Hindlimb muscle (tissue), 1 donor: Measurements from ENCODE around the gene HEXIM2. TPM values are rescaled to one million over a fixed set of nuclear protein-coding genes. Genes with fewer than 3 reads are reported as not detected.
A peak's percentile ranks its signal among the peaks of the same experiment; 100 is the strongest.

Experiments used
- DNase-seq: peaks from one replicate; pipeline ENCODE4 v3.0.0-alpha.2; 2013
- polyA plus RNA-seq: library from polyadenylated mRNA; unstranded; fragments of 120-200 nt; gene quantifications from one replicate; pipeline ENCODE4 v1.2.1, GENCODE V29; 2013; ENCODE audit not compliant: insufficient read length

The HEXIM2 gene
- polyA plus RNA-seq, 1 donor, result 9.1 TPM

GRCh38 chr17:45145035-45145389, 16.7 kb upstream of the HEXIM2 start:
- no peak for DNase-seq

DNA sequence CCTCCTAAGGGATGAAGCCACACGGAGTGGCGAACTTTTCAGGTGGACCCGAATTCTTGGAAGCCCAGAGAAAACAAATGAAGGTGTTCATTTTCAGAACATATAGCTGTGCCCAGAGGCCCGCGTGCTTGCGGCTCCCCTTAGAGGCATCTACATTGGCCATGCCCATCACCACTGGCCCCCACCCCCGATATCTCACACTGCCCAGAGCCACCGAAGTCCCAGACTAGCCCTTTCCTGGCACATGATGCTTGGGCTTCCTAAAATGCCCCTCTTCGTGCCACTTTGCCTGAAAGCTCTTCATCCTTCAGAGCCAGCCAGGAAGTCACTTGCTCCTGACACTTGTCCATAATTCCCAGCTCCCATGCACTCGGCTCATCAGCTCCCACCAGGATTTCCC, 15.5 kb upstream of the HEXIM2 start:
- no peak for DNase-seq

GRCh38 chr17:45146592-45146889, 15.1 kb upstream of the HEXIM2 start:
- DNase-seq, result no peak

DNA sequence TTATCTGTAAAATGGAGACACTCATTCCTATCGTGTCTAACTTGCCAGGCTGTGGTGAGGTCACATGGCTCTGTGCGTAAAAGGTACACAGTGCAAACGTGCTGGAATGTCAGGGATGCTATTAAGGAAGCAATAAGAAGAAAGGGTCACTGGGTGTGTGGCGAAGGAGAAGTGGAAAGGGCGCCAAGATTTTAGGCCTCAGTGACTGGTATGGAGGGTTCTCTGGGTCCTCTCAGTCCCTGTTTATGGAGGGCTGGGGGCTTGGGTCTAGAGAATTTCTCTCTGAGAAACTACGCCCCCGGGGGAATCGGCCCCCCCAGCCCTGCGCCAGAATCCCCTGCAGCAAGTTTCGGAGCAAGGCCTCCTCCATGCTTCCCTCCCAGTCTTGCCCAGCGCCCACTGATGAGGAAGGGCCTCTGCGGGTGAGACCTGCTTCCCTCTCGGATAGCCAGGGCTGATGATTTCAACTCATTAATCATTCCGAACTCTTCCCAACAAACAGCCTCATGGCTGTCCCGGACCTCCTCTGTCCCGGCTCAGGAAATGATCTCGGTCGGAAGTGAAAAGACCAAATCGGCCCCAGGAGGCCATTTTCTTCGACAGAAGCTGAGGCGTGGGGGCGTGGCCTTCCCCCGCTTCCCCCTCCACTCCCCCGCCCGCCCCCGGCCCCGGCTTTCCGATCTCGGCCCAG, 14.6 kb upstream of the HEXIM2 start:
- peak; percentile 89 for DNase-seq

DNA sequence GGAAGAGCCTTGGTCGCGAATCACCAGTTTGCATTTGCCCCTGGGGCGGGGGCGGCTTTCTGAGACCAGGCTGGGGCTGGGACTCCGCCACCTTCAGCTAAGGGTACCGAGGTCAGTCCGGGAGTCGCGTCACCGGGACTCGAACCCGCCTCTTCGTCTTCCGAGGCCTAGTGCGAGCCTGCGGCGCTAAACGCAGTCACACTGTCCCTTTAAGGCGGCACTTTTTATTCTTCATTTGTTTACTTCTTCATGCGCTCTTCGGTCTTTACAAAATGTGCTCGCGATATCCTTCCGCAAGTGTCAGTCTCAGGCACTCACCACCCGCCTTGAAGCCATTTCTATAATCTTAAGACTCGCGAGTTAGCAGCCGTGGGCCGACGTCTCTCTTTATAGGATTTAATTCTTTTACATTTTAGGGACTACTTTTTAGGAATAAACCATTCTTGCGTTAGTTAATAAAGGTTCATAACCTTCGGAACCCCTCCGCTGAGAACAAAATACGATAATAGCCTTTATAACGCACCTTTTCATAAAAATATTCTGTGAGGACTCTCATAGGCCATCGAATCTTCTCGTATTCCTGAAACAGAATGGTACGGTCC, 14.0 kb upstream of the HEXIM2 start:
- peak; percentile 92 for DNase-seq

DNA sequence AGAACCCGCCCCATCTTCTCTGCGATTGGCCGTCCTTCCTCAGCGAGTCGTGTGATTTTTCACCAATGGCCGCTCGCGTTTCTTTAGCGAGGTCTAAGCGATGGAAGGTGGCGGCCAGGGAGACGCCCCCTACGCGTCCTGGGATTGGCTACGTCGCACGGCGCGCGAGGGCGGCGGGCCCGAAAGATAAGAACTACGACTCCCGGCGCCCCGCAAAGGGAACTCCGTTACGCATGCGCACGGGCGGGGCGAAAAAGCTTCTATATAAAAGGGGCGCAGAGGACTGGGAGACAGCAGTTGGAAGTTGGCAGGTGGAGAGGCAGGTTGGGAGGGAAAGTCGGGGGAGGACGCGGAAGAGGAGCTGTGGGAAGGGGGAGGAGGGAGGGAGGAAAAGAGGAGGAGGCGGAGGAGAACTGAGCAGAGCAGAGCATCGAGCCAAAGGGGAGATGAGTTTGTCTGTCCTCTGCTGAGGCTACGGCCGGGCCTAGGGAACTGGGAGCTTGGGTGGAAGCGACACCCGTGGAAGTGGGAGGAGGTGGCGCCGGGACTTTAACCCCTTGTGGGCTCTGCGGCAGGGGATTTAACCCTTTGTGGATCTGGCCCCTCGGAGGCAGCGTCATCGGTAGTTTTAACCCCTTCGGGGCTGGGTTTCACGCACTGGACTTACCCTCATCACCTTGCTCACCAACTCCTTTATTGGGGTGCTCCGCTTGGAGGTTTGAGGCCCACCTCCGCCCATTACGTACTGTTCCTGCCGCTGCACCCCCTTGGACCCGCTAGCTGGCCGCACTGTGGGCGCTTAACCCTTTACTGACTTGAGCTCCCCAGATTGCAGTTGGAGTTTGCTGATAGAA, 13.3 kb upstream of the HEXIM2 start, which contains the start of gene HEXIM1:
Gene HEXIM1 (plus strand): TSS at position 293 of the 854 bp plus-strand sequence. CDS start 716 bp downstream, outside the sequence.
- peak; percentile 100 for DNase-seq

DNA sequence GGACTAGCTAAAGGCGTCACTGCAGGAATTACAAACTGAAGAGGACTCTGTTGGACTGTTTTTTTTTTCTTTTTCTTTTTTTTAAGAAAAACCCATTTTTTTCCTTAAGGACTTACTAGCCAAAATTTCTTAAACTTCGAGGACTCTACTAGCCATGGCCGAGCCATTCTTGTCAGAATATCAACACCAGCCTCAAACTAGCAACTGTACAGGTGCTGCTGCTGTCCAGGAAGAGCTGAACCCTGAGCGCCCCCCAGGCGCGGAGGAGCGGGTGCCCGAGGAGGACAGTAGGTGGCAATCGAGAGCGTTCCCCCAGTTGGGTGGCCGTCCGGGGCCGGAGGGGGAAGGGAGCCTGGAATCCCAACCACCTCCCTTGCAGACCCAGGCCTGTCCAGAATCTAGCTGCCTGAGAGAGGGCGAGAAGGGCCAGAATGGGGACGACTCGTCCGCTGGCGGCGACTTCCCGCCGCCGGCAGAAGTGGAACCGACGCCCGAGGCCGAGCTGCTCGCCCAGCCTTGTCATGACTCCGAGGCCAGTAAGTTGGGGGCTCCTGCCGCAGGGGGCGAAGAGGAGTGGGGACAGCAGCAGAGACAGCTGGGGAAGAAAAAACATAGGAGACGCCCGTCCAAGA, 12.5 kb upstream of the HEXIM2 start:
- DNase-seq, result peak; percentile 92

- peak; percentile 83 for DNase-seq
These were observed 11.7 kb upstream of the HEXIM2 start for GRCh38 chr17:45149669-45150664.

- no peak for DNase-seq
These were observed 10.5 kb upstream of the HEXIM2 start for GRCh38 chr17:45150911-45151809.

GRCh38 chr17:45155029-45155428, 6.6 kb upstream of the HEXIM2 start:
- DNase-seq, result no peak

GRCh38 chr17:45155483-45155882, 6.2 kb upstream of the HEXIM2 start:
- DNase-seq, result no peak

DNA sequence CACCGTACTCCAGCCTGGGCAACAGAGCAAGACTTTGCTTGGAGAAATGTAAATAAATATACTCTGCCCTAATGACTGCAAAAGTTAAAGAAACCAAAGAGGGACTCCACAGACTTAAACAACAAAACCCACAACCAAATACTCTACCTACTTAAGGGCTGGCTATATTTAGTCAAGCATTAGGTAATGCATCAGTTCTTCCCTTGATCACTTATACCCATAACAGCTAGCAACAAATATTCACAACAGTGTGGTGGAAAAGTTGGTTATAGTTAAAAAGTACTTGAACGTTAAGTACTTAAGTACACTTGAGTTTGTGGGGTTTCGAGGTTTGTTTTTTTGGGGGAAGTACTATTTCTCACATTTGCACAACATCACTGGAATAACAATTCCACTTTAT, 5.4 kb upstream of the HEXIM2 start:
- no peak for DNase-seq

GRCh38 chr17:45160447-45161287, 1.0 kb upstream of the HEXIM2 start:
- DNase-seq, result peak; percentile 78

GRCh38 chr17:45162025-45162687, 481 bp downstream of the HEXIM2 start:
- DNase-seq, result no peak

- DNase-seq, result no peak
These were observed 3.1 kb downstream of the HEXIM2 start for GRCh38 chr17:45164734-45165269.

DNA sequence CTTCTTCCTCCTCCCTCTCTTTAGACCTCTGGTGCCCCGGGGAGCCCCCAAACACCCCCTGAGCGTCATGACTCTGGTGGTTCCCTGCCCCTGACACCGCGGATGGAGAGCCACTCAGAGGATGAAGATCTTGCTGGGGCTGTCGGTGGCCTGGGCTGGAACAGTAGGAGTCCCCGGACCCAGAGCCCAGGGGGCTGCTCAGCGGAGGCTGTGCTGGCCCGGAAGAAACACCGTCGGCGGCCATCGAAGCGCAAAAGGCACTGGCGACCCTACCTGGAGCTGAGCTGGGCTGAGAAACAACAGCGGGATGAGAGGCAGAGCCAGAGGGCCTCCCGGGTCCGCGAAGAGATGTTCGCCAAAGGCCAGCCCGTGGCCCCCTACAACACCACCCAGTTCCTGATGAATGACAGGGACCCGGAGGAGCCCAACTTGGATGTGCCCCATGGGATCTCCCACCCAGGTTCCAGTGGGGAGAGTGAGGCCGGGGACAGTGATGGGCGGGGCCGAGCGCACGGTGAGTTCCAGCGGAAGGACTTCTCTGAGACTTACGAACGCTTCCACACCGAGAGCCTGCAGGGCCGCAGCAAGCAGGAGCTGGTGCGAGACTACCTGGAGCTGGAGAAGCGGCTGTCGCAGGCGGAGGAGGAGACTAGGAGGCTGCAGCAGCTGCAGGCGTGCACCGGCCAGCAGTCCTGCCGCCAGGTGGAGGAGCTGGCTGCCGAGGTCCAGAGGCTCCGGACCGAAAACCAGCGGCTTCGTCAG, 7.5 kb downstream of the HEXIM2 start:
- no peak for DNase-seq

- no peak for DNase-seq
These were observed 8.7 kb downstream of the HEXIM2 start for GRCh38 chr17:45170280-45170930.

DNA sequence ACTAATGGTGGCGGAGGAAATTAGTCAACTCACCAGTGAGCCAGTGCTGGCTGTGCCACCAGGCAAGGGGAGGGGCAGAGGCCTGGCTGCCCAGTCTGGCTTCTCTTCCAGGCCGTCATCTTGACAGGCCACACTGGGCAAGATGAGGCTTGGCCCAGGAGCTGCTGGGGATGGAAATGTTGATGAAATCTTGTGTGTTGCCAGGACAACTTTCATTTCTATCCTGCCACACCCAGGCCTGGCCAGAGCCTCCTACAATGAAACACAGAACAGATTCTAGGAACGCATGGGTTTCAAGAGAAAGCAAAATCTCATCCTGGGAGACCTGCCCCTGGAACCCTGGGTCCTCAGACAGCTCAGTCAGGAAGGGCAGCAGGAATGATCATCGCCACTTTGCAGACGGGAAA, 9.3 kb downstream of the HEXIM2 start:
- DNase-seq, result peak; percentile 77
